B cell (primary cell): ENCODE results near the gene PLEKHH1.

Experiments used
- EZH2 ChIP-seq: IDR thresholded peaks from 2 replicates; pipeline ENCODE4 v1.6.1; 2012; ENCODE audit warnings: borderline replicate concordance, low read depth, mild to moderate bottlenecking, moderate library complexity, low read length; ENCODE audit not compliant: insufficient read depth, poor library complexity, severe bottlenecking
- TF ChIP-seq, protein P1 (sequence below): fragments of 200-600 bp; IDR thresholded peaks from one replicate; pipeline ENCODE4 v1.8.0; 2022; ENCODE audit warnings: antibody characterized with exemption, mild to moderate bottlenecking

- TF ChIP-seq, protein P1, sequence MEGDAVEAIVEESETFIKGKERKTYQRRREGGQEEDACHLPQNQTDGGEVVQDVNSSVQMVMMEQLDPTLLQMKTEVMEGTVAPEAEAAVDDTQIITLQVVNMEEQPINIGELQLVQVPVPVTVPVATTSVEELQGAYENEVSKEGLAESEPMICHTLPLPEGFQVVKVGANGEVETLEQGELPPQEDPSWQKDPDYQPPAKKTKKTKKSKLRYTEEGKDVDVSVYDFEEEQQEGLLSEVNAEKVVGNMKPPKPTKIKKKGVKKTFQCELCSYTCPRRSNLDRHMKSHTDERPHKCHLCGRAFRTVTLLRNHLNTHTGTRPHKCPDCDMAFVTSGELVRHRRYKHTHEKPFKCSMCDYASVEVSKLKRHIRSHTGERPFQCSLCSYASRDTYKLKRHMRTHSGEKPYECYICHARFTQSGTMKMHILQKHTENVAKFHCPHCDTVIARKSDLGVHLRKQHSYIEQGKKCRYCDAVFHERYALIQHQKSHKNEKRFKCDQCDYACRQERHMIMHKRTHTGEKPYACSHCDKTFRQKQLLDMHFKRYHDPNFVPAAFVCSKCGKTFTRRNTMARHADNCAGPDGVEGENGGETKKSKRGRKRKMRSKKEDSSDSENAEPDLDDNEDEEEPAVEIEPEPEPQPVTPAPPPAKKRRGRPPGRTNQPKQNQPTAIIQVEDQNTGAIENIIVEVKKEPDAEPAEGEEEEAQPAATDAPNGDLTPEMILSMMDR: no peak
- TF ChIP-seq EZH2: no peak
Observed at GRCh38 chr14:67562025-67562775, 29.1 kb downstream of the PLEKHH1 start.
